ENCODE results near the gene PHF19. TPM values are rescaled to one million over a fixed set of nuclear protein-coding genes. Genes with fewer than 3 reads are reported as not detected.

The PHF19 gene
- total and polyA plus RNA-seq, 2 of the 8 experiments (the other 6 are each of a cell fraction or from before 2014, with no cell fraction given), result 28.2 to 31.8 TPM

GRCh38 chr9:120846251-120846889 lies 30.6 kb downstream of the PHF19 start (continued):
- TF ChIP-seq SAP30 (IDR thresholded peaks at IDR 0.05; ENCODE audit: insufficient read depth, insufficient replicate concordance, low read length) (no peak), BACH1 (IDR thresholded peaks at IDR 0.05; ENCODE audit: low read length) (no peak), ATF3 (IDR thresholded peaks at IDR 0.05; ENCODE audit: insufficient read depth, low read depth, low read length) (no peak), CHD2 (IDR thresholded peaks at IDR 0.05; ENCODE audit: low read length) (no peak), USF2 (IDR thresholded peaks at IDR 0.05; ENCODE audit: low read length) (no peak), NRF1 (IDR thresholded peaks at IDR 0.05; ENCODE audit: low read depth, low read length) (no peak), HDAC6 (IDR thresholded peaks at IDR 0.05; ENCODE audit: low read depth, low read length) (no peak), SIRT6 (IDR thresholded peaks at IDR 0.05; ENCODE audit: low read length) (no peak)
